ENCODE data around the gene SPATS2L. TPM values are rescaled to one million over a fixed set of nuclear protein-coding genes. Genes with fewer than 3 reads are reported as not detected.

Gene SPATS2L
- total and polyA plus RNA-seq, 9 donors = 36.5 to 93.0 (median 70.6) TPM

- intact Hi-C loops (cut with DNase I) = no loop called here
- Histone ChIP-seq H3K27me3 (no peaks in the 10 kb centered on the region), H3K9me3 (no peaks in the 10 kb centered on the region), H3K4me1 (ENCODE audit: insufficient read depth) (peaks cover 26% of the 10 kb centered on the region), H3K4me3 (no peak overlapping the region), H3K36me3 (no peaks in the 10 kb centered on the region), H3K27ac (peak overlapping the region in 1 of 2 donors; percentile 62)
- DNase-seq = no peak
- no peak for TF ChIP-seq POLR2A (IDR thresholded peaks at IDR 0.05)
- no peak for TF ChIP-seq CTCF (IDR thresholded peaks at IDR 0.05)
- no peak for TF ChIP-seq EP300 (IDR thresholded peaks at IDR 0.05)
- WGBS, 3 donors = 81 to 88% (median 86%) methylated on average over 6 of the region's 6 CpGs
Observed at GRCh38 chr2:200382874-200383273, 76.4 kb downstream of the SPATS2L start.

GRCh38 chr2:200383380-200384110 is 77.1 kb downstream of the SPATS2L start:
- no peaks in the 10 kb centered on the region for H3K9me3 ChIP-seq
- WGBS, 3 donors = 10 to 11% (median 10%) methylated on average over 6 of the region's 6 CpGs
- TF ChIP-seq POLR2A (IDR thresholded peaks at IDR 0.05) (no peak), EP300 (IDR thresholded peaks at IDR 0.05) (no peak), CTCF (IDR thresholded peaks at IDR 0.05) (no peak)
- intact Hi-C loops (cut with DNase I) = no loop called here
- H3K27me3 ChIP-seq = no peaks in the 10 kb centered on the region
- peak overlapping the region in 1 of 2 donors; percentile 62 for H3K27ac ChIP-seq
- peak overlapping the region; percentile 22 for H3K4me3 ChIP-seq
- DNase-seq = peak in 4 of 5 donors; percentile 34 to 61 (median 36)
- H3K36me3 ChIP-seq = no peaks in the 10 kb centered on the region
- peaks cover 21% of the 10 kb centered on the region for H3K4me1 ChIP-seq (ENCODE audit: insufficient read depth)

GRCh38 chr2:200385063-200385635 is 78.7 kb downstream of the SPATS2L start:
- WGBS, 3 donors = 93 to 98% (median 96%) methylated on average over 5 of the region's 5 CpGs
- DNase-seq = no peak
- Histone ChIP-seq H3K36me3 (no peaks in the 10 kb centered on the region), H3K4me1 (ENCODE audit: insufficient read depth) (peaks cover 11% of the 10 kb centered on the region), H3K27me3 (no peaks in the 10 kb centered on the region), H3K9me3 (no peaks in the 10 kb centered on the region), H3K27ac (no peak overlapping the region), H3K4me3 (no peak overlapping the region)
- TF ChIP-seq EP300 (IDR thresholded peaks at IDR 0.05) (no peak), POLR2A (IDR thresholded peaks at IDR 0.05) (no peak), CTCF (IDR thresholded peaks at IDR 0.05) (no peak)
- intact Hi-C loops (cut with DNase I) = no loop called here

GRCh38 chr2:200393191-200393590 is 86.7 kb downstream of the SPATS2L start:
- Histone ChIP-seq H3K36me3 (no peaks in the 10 kb centered on the region), H3K9me3 (no peaks in the 10 kb centered on the region), H3K27ac (no peak overlapping the region), H3K4me1 (ENCODE audit: insufficient read depth) (no peaks in the 10 kb centered on the region), H3K27me3 (no peaks in the 10 kb centered on the region), H3K4me3 (no peak overlapping the region)
- 88 to 96% (median 92%) methylated on average over 2 of the region's 2 CpGs for WGBS, 3 donors
- intact Hi-C loops (cut with DNase I) = no loop called here
- DNase-seq = no peak
- TF ChIP-seq EP300 (IDR thresholded peaks at IDR 0.05) (no peak), POLR2A (IDR thresholded peaks at IDR 0.05) (no peak), CTCF (IDR thresholded peaks at IDR 0.05) (no peak)

All from ovary (tissue), 9 donors.